CD8-positive, alpha-beta memory T cell (primary cell): ENCODE results near the gene GINS2. TPM values are rescaled to one million over a fixed set of nuclear protein-coding genes. Genes with fewer than 3 reads are reported as not detected.

Source experiments
- CTCF ChIA-PET: fragments of 350-600 bp; sonication (Branson Sonifier 250); formaldehyde crosslinking; loops from one replicate; lab custom pipeline; 2021; ENCODE audit warnings: antibody characterized with exemption; lab: Charles Lee
- POLR2A ChIA-PET: fragments of 350-600 bp; sonication (Branson Sonifier 250); formaldehyde crosslinking; loops from one replicate; lab custom pipeline; 2021; ENCODE audit warnings: antibody characterized with exemption; lab: Charles Lee
- DNase-seq, 5 donors: peaks; one replicate each; pipeline versions ENCODE4 v3.0.0 to v3.0.0-alpha.2; 2020 to 2022; ENCODE audit warnings: mixed read lengths in 1 of 5
- H3K27ac ChIP-seq: one replicate; pipeline ENCODE4 v1.7.0; 2013; ENCODE audit warnings: low read depth, mild to moderate bottlenecking, low read length, moderate library complexity
- H3K27me3 ChIP-seq: 2 replicates; pipeline ENCODE4 v1.7.0; 2013; ENCODE audit warnings: low read length, mild to moderate bottlenecking; ENCODE audit not compliant: insufficient read depth, poor library complexity, severe bottlenecking
- H3K36me3 ChIP-seq: 2 replicates; pipeline ENCODE4 v1.7.0; 2013; ENCODE audit warnings: mild to moderate bottlenecking, low read length, moderate library complexity; ENCODE audit not compliant: insufficient read depth
- H3K4me1 ChIP-seq: 2 replicates; pipeline ENCODE4 v1.7.0; 2013; ENCODE audit warnings: mild to moderate bottlenecking, low read length, moderate library complexity; ENCODE audit not compliant: insufficient read depth
- H3K4me3 ChIP-seq: 2 replicates; pipeline ENCODE4 v1.7.0; 2013; ENCODE audit warnings: mild to moderate bottlenecking, low read length
- H3K9me3 ChIP-seq: 2 replicates; pipeline ENCODE4 v1.7.0; 2013; ENCODE audit warnings: mild to moderate bottlenecking, low read length
- H3K27ac Mint-ChIP-seq, 8 donors: one replicate each; pipeline ENCODE4 v1.8.0; 2020 to 2021; ENCODE audit warnings: mixed read lengths in 8 of 8, mild to moderate bottlenecking in 6 of 8, inconsistent platforms in 3 of 8, moderate library complexity in 3 of 8
- H3K27me3 Mint-ChIP-seq, 2 donors: one replicate each; pipeline ENCODE4 v1.8.0; 2020 to 2021; ENCODE audit warnings: mixed read lengths in 2 of 2, mild to moderate bottlenecking in 1 of 2, moderate library complexity in 1 of 2
- H3K36me3 Mint-ChIP-seq, 3 donors: one replicate each; pipeline ENCODE4 v1.8.0; 2020 to 2021; ENCODE audit warnings: mixed read lengths in 3 of 3, inconsistent platforms in 1 of 3, mild to moderate bottlenecking in 1 of 3
- H3K4me1 Mint-ChIP-seq, 3 donors: one replicate each; pipeline ENCODE4 v1.8.0; 2020 to 2021; ENCODE audit warnings: mixed read lengths in 3 of 3, inconsistent platforms in 1 of 3, mild to moderate bottlenecking in 1 of 3
- H3K4me3 Mint-ChIP-seq, 7 donors: one replicate each; pipeline ENCODE4 v1.8.0; 2020 to 2021; ENCODE audit warnings: mixed read lengths in 7 of 7, mild to moderate bottlenecking in 6 of 7, moderate library complexity in 4 of 7, inconsistent platforms in 2 of 7
- H3K9me3 Mint-ChIP-seq, 5 donors: one replicate each; pipeline ENCODE4 v1.8.0; 2020 to 2022; ENCODE audit warnings: mixed read lengths in 5 of 5, mild to moderate bottlenecking in 3 of 5, moderate library complexity in 2 of 5, inconsistent platforms in 1 of 5
- polyA plus RNA-seq: library from polyadenylated mRNA; unstranded; fragments of 300-500 nt; fragmentation: Illumina TruSeq; gene quantifications from one replicate; pipeline ENCODE4 v1.2.3, GENCODE V29; 2021
- total RNA-seq, 2 experiments: library from RNA; stranded (reverse); gene quantifications; one replicate each; pipeline ENCODE4 v1.2.3, GENCODE V29; 2021

GINS2 gene
- total RNA-seq (10 to 100 TPM; 68.6 to 68.7 TPM), polyA plus RNA-seq (0.09 TPM)

- H3K4me3 ChIP-seq = peak within 1 kb of the TSS; percentile 59
- peak within 1 kb of the TSS; percentile 67 to 91 (median 77) for H3K4me3 Mint-ChIP-seq
- H3K9me3 Mint-ChIP-seq = no peaks in the 10 kb centered on the region
- no peaks in the 10 kb centered on the region for H3K9me3 ChIP-seq
- H3K36me3 ChIP-seq = no peaks in the 10 kb centered on the region
- peak within 1 kb of the TSS in 2 of 8 donors; percentile 58 to 77 for H3K27ac Mint-ChIP-seq
- H3K36me3 Mint-ChIP-seq = no peaks in the 10 kb centered on the region
- peak; percentile 87 to 95 (median 88) for DNase-seq
- H3K27me3 ChIP-seq = peaks cover 3% of the 10 kb centered on the region
- H3K27ac ChIP-seq = peak within 1 kb of the TSS; percentile 16
- peaks cover 0 to 8% of the 10 kb centered on the region in 2 donors for H3K27me3 Mint-ChIP-seq
- ChIA-PET CTCF (interaction anchor here (2.0 kb wide), 1 partner anchor 72 kb away, joined by 5 read pairs; no protein-coding TSS in a partner anchor), POLR2A (interaction anchor here (0.8 kb wide), 1 partner anchor 46 kb away, joined by 3 read pairs; no protein-coding TSS in a partner anchor)
- peaks cover 4% of the 10 kb centered on the region for H3K4me1 ChIP-seq
- H3K4me1 Mint-ChIP-seq = peaks cover 2 to 7% (median 7%) of the 10 kb centered on the region in 3 donors
Measured at GRCh38 chr16:85688586-85689284, at the start of gene GINS2. GINS2 (minus strand) TSS chr16:85688954; CDS start chr16:85688898, 56 bp downstream.

GRCh38 chr16:85736921-85737320 lies 48.2 kb upstream of the GINS2 start:
- DNase-seq = no peak
- Histone ChIP-seq H3K27me3 (no peaks in the 10 kb centered on the region), H3K4me3 (no peak overlapping the region), H3K36me3 (no peaks in the 10 kb centered on the region), H3K4me1 (peaks cover 30% of the 10 kb centered on the region), H3K9me3 (no peaks in the 10 kb centered on the region), H3K27ac (no peak overlapping the region)
- H3K4me1 Mint-ChIP-seq = peaks cover 20 to 36% (median 23%) of the 10 kb centered on the region in 3 donors
- H3K27ac Mint-ChIP-seq = no peak overlapping the region
- H3K4me3 Mint-ChIP-seq = no peak overlapping the region
- POLR2A ChIA-PET = interaction anchor here (1.2 kb wide), 1 partner anchor 10 kb away, joined by 4 read pairs; no protein-coding TSS in a partner anchor
- H3K27me3 Mint-ChIP-seq = no peaks in the 10 kb centered on the region
- no peaks in the 10 kb centered on the region for H3K9me3 Mint-ChIP-seq
- H3K36me3 Mint-ChIP-seq = no peaks in the 10 kb centered on the region
- CTCF ChIA-PET = interaction anchor here (0.6 to 2.2 kb wide), 7 partner anchors 18 to 180 kb away, joined by 3 to 6 read pairs (median 3); no protein-coding TSS in a partner anchor

GRCh38 chr16:85735946-85736345 lies 47.2 kb upstream of the GINS2 start:
- Histone ChIP-seq H3K4me1 (peaks cover 30% of the 10 kb centered on the region), H3K36me3 (no peaks in the 10 kb centered on the region), H3K9me3 (no peaks in the 10 kb centered on the region), H3K27me3 (no peaks in the 10 kb centered on the region), H3K27ac (no peak overlapping the region), H3K4me3 (peak overlapping the region; percentile 46)
- Mint-ChIP-seq H3K36me3 (no peaks in the 10 kb centered on the region), H3K4me3 (peak overlapping the region in 6 of 7 donors; percentile 63 to 91 (median 78)), H3K27me3 (no peaks in the 10 kb centered on the region), H3K9me3 (no peaks in the 10 kb centered on the region), H3K27ac (peak overlapping the region; percentile 38 to 91 (median 72)), H3K4me1 (peaks cover 20 to 39% (median 22%) of the 10 kb centered on the region in 3 donors)
- no peak for DNase-seq
- CTCF ChIA-PET = interaction anchor here (1.0 to 2.2 kb wide), 6 partner anchors 19 to 179 kb away, joined by 3 to 6 read pairs (median 4); no protein-coding TSS in a partner anchor
- POLR2A ChIA-PET = interaction anchor here (1.2 kb wide), 1 partner anchor 11 kb away, joined by 4 read pairs; no protein-coding TSS in a partner anchor

DNA sequence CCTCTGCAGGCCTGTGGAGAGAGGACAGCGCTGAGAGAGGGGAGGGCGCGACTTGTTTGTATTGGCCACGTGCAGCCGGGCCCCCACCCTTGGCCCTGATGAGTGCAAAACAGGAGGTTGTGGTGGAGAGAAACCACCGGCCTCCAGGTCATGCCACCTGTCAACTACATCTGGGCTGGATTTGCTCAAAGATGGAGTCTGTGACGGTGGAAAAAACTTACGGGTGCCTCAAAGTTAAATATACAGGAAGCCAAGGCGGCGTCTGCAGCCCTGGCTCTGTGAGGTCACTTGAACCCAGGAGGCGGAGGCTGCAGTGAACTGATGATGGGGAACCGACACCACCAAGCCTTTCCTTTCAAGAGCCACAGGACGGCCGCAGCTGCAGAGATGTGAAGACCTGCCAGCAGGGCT lies 46.5 kb upstream of the GINS2 start:
- Histone ChIP-seq H3K9me3 (no peaks in the 10 kb centered on the region), H3K27me3 (no peaks in the 10 kb centered on the region), H3K4me3 (peak overlapping the region; percentile 46), H3K4me1 (peaks cover 30% of the 10 kb centered on the region), H3K36me3 (no peaks in the 10 kb centered on the region), H3K27ac (peak overlapping the region; percentile 2)
- H3K36me3 Mint-ChIP-seq = no peaks in the 10 kb centered on the region
- H3K4me1 Mint-ChIP-seq = peaks cover 20 to 39% (median 22%) of the 10 kb centered on the region in 3 donors
- peak overlapping the region; percentile 63 to 91 (median 78) for H3K4me3 Mint-ChIP-seq
- POLR2A ChIA-PET = interaction anchor here (0.5 kb wide), 1 partner anchor 47 kb away, joined by 3 read pairs; no protein-coding TSS in a partner anchor
- H3K9me3 Mint-ChIP-seq = no peaks in the 10 kb centered on the region
- no peaks in the 10 kb centered on the region for H3K27me3 Mint-ChIP-seq
- H3K27ac Mint-ChIP-seq = peak overlapping the region; percentile 32 to 91 (median 72)
- CTCF ChIA-PET = interaction anchor here (1.5 to 2.2 kb wide), 2 partner anchors 18 to 119 kb away, joined by 5 to 6 read pairs; no protein-coding TSS in a partner anchor
- DNase-seq = peak; percentile 23 to 79 (median 71)

GRCh38 chr16:85734311-85735017 lies 45.7 kb upstream of the GINS2 start:
- ChIA-PET POLR2A (no interaction called here), CTCF (no interaction called here)
- Mint-ChIP-seq H3K4me1 (peaks cover 20 to 41% (median 22%) of the 10 kb centered on the region in 3 donors), H3K36me3 (no peaks in the 10 kb centered on the region), H3K9me3 (no peaks in the 10 kb centered on the region), H3K27ac (peak overlapping the region in 6 of 8 donors; percentile 56 to 91 (median 72)), H3K4me3 (peak overlapping the region in 6 of 7 donors; percentile 63 to 91 (median 78)), H3K27me3 (no peaks in the 10 kb centered on the region)
- no peak for DNase-seq
- Histone ChIP-seq H3K4me1 (peaks cover 30% of the 10 kb centered on the region), H3K36me3 (no peaks in the 10 kb centered on the region), H3K27ac (peak overlapping the region; percentile 2), H3K9me3 (no peaks in the 10 kb centered on the region), H3K4me3 (peak overlapping the region; percentile 46), H3K27me3 (no peaks in the 10 kb centered on the region)

DNA sequence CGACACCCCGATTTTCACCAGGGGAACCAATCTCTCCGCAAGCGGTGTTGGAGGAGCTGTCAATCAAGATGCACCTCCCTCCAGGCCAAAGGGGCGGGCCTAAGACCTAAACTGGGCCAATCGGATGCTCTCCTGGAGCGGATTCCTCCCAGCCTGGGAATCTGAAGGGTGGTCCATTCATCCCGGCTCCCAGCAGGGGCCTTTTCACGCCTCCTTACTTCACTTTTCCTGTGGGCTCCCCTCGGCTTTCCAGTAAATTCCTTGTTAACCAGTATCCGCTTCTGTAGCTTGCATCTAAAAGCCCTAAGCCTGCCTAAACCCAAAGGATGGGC lies 45.1 kb upstream of the GINS2 start:
- H3K27me3 Mint-ChIP-seq = no peaks in the 10 kb centered on the region
- no peaks in the 10 kb centered on the region for H3K9me3 ChIP-seq
- ChIA-PET CTCF (no interaction called here), POLR2A (no interaction called here)
- H3K27me3 ChIP-seq = no peaks in the 10 kb centered on the region
- no peaks in the 10 kb centered on the region for H3K36me3 ChIP-seq
- no peak overlapping the region for H3K4me3 ChIP-seq
- H3K36me3 Mint-ChIP-seq = no peaks in the 10 kb centered on the region
- H3K4me1 Mint-ChIP-seq = peaks cover 20 to 43% (median 21%) of the 10 kb centered on the region in 3 donors
- no peaks in the 10 kb centered on the region for H3K9me3 Mint-ChIP-seq
- no peak overlapping the region for H3K4me3 Mint-ChIP-seq
- H3K4me1 ChIP-seq = peaks cover 30% of the 10 kb centered on the region
- DNase-seq = no peak
- peak overlapping the region in 1 of 8 donors; percentile 80 for H3K27ac Mint-ChIP-seq
- no peak overlapping the region for H3K27ac ChIP-seq

GRCh38 chr16:85733155-85733838 lies 44.5 kb upstream of the GINS2 start:
- peak overlapping the region in 4 of 8 donors; percentile 22 to 80 (median 68) for H3K27ac Mint-ChIP-seq

More at GRCh38 chr16:85733155-85733838, 44.5 kb upstream of the GINS2 start:
- Histone ChIP-seq H3K36me3 (no peaks in the 10 kb centered on the region), H3K27ac (no peak overlapping the region), H3K4me3 (no peak overlapping the region), H3K27me3 (no peaks in the 10 kb centered on the region), H3K4me1 (peaks cover 30% of the 10 kb centered on the region), H3K9me3 (no peaks in the 10 kb centered on the region)
- POLR2A ChIA-PET = no interaction called here
- Mint-ChIP-seq H3K36me3 (no peaks in the 10 kb centered on the region), H3K4me3 (peak overlapping the region in 2 of 7 donors; percentile 22 to 31), H3K27me3 (no peaks in the 10 kb centered on the region), H3K4me1 (peaks cover 20 to 43% (median 21%) of the 10 kb centered on the region in 3 donors), H3K9me3 (no peaks in the 10 kb centered on the region)
- CTCF ChIA-PET = no interaction called here
- DNase-seq = no peak
